ENCODE data around the gene UPF2. TPM values are rescaled to one million over a fixed set of nuclear protein-coding genes. Genes with fewer than 3 reads are reported as not detected.

UPF2 gene
- total RNA-seq, 1 donor from 2014 or later: 26.4 TPM

GRCh38 chr10:11870461-11870780 is 172.2 kb downstream of the UPF2 start:
- H3K27ac Mint-ChIP-seq: peak overlapping the region; percentile 59
- no peak for DNase-seq (ENCODE audit: low spot score in 2 of 2, unreplicated experiment in 2 of 2)
- peaks cover 11% of the 10 kb centered on the region for H3K36me3 Mint-ChIP-seq
- peaks cover 53% of the 10 kb centered on the region for H3K4me1 Mint-ChIP-seq
- H3K9me3 Mint-ChIP-seq: no peaks in the 10 kb centered on the region
- no peaks in the 10 kb centered on the region for H3K27me3 Mint-ChIP-seq (ENCODE audit: low read depth)
- H3K4me3 Mint-ChIP-seq: no peak overlapping the region
- TF ChIP-seq CTCF (IDR thresholded peaks at IDR 0.05; ENCODE audit: unreplicated experiment): no peak

Other genes with a start within 250 kb of the UPF2 start
- 16.9 to 17.8 TPM (median 17.6 TPM) in 3 replicates for gene PROSER2, start 219.5 kb downstream of the UPF2 start, total RNA-seq
- 22.0 to 22.9 TPM (median 22.9 TPM) in 3 replicates for gene DHTKD1, start 26.1 kb upstream of the UPF2 start, total RNA-seq
- 23.9 to 27.7 TPM (median 24.5 TPM) in 3 replicates for gene SEC61A2, start 86.9 kb upstream of the UPF2 start, total RNA-seq
- 51.0 to 58.6 TPM (median 54.1 TPM) in 3 replicates for gene NUDT5, start 153.1 kb upstream of the UPF2 start, total RNA-seq
- gene CDC123, start 153.4 kb upstream of the UPF2 start, total RNA-seq: 60.2 to 65.7 TPM (median 60.8 TPM) in 3 replicates

All from mesothelial cell of epicardium (in vitro differentiated cells).